Measurements from ENCODE around the gene C4orf33. TPM values are rescaled to one million over a fixed set of nuclear protein-coding genes. Genes with fewer than 3 reads are reported as not detected.

C4orf33 gene
- total and polyA plus RNA-seq, 2 experiments from 2014 or later, result 7.7 to 15.6 TPM

GRCh38 chr4:129163427-129163826 lies 67.5 kb downstream of the C4orf33 start:
- no peak overlapping the region for H2AFZ ChIP-seq

GRCh38 chr4:129164243-129164642 lies 68.3 kb downstream of the C4orf33 start:
- H2AFZ ChIP-seq, result no peak overlapping the region
- H4K20me1 ChIP-seq (ENCODE audit: insufficient read depth, poor library complexity, severe bottlenecking), result no peaks in the 10 kb centered on the region
- no peak for DNase-seq (ENCODE audit: low spot score)
- no peaks in the 10 kb centered on the region for H3K36me3 ChIP-seq (replicated peaks; ENCODE audit: insufficient read depth, low read depth)
- 65% methylated on average over 3 of the region's 3 CpGs for WGBS (ENCODE audit: low lambda C conversion rate, missing lambda C conversion rate)
- H3K9me2 ChIP-seq (replicated peaks; ENCODE audit: insufficient read depth), result no peaks in the 10 kb centered on the region
- no peak for TF ChIP-seq EZH2 (IDR thresholded peaks at IDR 0.05; ENCODE audit: borderline replicate concordance)
- TF ChIP-seq CTCF (IDR thresholded peaks at IDR 0.05; ENCODE audit: poor library complexity), result no peak
- no peak for TF ChIP-seq EZH2phosphoT487 (IDR thresholded peaks at IDR 0.05; ENCODE audit: low read depth, severe bottlenecking, unreplicated experiment)
- H3K27ac ChIP-seq, result no peak overlapping the region
- no peak overlapping the region for H3K4me2 ChIP-seq
- H3K79me2 ChIP-seq, result no peaks in the 10 kb centered on the region
- no peaks in the 10 kb centered on the region for H3K9me3 ChIP-seq (ENCODE audit: low read depth)
- H3K4me3 ChIP-seq, result no peak overlapping the region
- no peaks in the 10 kb centered on the region for H3K27me3 ChIP-seq
- no peaks in the 10 kb centered on the region for H3K4me1 ChIP-seq (ENCODE audit: insufficient read depth)

More at GRCh38 chr4:129163427-129163826, 67.5 kb downstream of the C4orf33 start:
- TF ChIP-seq EZH2phosphoT487 (IDR thresholded peaks at IDR 0.05; ENCODE audit: low read depth, severe bottlenecking, unreplicated experiment), result no peak
- no peak for TF ChIP-seq CTCF (IDR thresholded peaks at IDR 0.05; ENCODE audit: poor library complexity)
- no peak for DNase-seq (ENCODE audit: low spot score)
- Histone ChIP-seq H3K79me2 (no peaks in the 10 kb centered on the region), H3K9me2 (replicated peaks; ENCODE audit: insufficient read depth) (no peaks in the 10 kb centered on the region), H3K27ac (no peak overlapping the region), H3K36me3 (replicated peaks; ENCODE audit: insufficient read depth, low read depth) (no peaks in the 10 kb centered on the region), H3K4me3 (no peak overlapping the region), H3K4me2 (no peak overlapping the region), H3K9me3 (ENCODE audit: low read depth) (no peaks in the 10 kb centered on the region), H3K27me3 (no peaks in the 10 kb centered on the region), H3K4me1 (ENCODE audit: insufficient read depth) (no peaks in the 10 kb centered on the region), H4K20me1 (ENCODE audit: insufficient read depth, poor library complexity, severe bottlenecking) (no peaks in the 10 kb centered on the region)
- WGBS (ENCODE audit: low lambda C conversion rate, missing lambda C conversion rate), result 71% methylated on average over 3 of the region's 3 CpGs

Other genes starting within 250 kb of the C4orf33 start
- gene SCLT1, start 2.6 kb upstream of the C4orf33 start, total RNA-seq, result 9.6 and 13.6 TPM in 2 replicates
- 5.0 and 6.9 TPM in 2 replicates for gene SCLT1, start 2.6 kb upstream of the C4orf33 start, polyA plus RNA-seq

All from hepatocyte (in vitro differentiated cells).